GM10248 (cell line): ENCODE results near the gene ERP27.

Source experiments
- CTCF ChIA-PET: fragments of 300-600 bp; sonication (Branson Sonifier 250); formaldehyde crosslinking; extraction: SDS; loops from one replicate; lab custom pipeline; 2021; ENCODE audit warnings: antibody characterized with exemption; lab: Yijun Ruan, JAX
- POLR2A ChIA-PET: fragments of 350-650 bp; sonication (Branson Sonifier 250); formaldehyde crosslinking; extraction: SDS; loops from one replicate; lab custom pipeline; 2020; ENCODE audit warnings: antibody characterized with exemption; lab: Yijun Ruan, JAX
- DNase-seq: peaks from one replicate; pipeline ENCODE4 v3.0.0; 2012; ENCODE audit errors: extremely low spot score
- TF ChIP-seq, protein P1 (sequence below): IDR thresholded peaks from 2 replicates; pipeline ENCODE4 v1.5.1; 2012; ENCODE audit warnings: mild to moderate bottlenecking, low read depth; ENCODE audit errors: extremely low read depth, missing control alignments, control extremely low read depth

ERP27 gene

DNA sequence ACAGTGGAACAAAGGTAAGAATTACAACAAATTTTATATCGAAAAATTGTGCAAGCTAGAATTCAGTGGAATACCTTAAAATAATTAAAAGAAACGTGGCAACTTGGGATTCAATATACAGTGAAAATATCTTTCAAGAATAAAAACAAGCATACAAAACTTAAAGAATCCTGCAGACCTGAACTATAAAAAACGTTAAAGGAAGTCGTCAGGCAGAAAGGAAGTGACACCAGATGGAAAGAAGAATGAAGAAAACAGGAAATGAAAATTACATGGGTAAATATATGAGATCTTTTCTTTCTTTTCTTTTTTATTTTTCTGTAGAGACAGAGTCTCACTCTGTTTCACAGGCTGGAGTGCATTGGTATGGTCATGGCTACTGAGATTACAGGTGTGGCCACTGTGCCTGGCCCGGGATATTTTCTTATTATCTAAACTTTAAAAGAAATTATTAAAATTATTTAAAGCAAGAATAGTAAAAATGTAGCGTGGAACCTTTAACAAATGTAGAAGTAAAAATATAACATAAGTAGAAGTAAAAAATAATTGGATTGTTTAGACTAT lies 57.4 kb downstream of the ERP27 start:
- TF ChIP-seq, protein P1, sequence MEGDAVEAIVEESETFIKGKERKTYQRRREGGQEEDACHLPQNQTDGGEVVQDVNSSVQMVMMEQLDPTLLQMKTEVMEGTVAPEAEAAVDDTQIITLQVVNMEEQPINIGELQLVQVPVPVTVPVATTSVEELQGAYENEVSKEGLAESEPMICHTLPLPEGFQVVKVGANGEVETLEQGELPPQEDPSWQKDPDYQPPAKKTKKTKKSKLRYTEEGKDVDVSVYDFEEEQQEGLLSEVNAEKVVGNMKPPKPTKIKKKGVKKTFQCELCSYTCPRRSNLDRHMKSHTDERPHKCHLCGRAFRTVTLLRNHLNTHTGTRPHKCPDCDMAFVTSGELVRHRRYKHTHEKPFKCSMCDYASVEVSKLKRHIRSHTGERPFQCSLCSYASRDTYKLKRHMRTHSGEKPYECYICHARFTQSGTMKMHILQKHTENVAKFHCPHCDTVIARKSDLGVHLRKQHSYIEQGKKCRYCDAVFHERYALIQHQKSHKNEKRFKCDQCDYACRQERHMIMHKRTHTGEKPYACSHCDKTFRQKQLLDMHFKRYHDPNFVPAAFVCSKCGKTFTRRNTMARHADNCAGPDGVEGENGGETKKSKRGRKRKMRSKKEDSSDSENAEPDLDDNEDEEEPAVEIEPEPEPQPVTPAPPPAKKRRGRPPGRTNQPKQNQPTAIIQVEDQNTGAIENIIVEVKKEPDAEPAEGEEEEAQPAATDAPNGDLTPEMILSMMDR, result no peak
- no peak for DNase-seq
- POLR2A ChIA-PET, result no interaction called here
- CTCF ChIA-PET, result no interaction called here

DNA sequence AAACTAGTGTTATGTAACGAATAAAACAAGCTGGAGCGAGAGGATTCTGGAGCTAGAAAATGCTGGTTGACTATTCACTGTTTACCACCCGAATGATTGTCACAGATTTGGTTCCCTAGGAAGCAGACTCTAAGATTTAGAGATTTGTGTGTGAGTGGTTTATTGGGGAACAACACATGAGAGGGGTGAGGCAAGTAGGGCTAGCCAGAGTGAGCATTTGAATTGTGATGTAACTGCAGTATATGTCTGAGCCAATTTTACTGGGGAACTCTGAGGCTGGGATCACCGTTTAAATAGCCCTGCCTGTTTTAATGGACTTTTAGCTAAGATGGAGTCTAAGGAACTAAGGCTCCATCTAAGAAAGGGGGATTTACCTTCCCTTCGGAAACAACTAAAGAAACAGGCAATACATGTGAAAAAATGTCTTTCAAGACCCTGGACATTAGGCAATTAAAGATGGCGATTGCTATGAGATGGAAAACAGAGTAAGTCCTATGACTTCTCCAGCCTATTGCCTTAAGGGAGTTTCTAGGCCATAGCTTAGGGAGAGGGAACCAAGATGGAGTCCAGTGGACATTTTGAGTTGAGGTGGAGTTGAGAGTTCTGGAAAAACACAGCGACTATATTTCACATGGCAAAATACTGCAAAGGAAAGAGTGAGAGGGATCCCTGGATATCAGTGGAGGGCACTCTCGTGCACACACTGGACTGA lies 59.0 kb downstream of the ERP27 start:
- TF ChIP-seq, protein P1, result no peak
- no peak for DNase-seq
- POLR2A ChIA-PET, result no interaction called here
- CTCF ChIA-PET, result interaction anchor here (1.3 to 1.4 kb wide), 2 partner anchors 8 to 28 kb away, joined by 3 to 5 read pairs; no protein-coding TSS in a partner anchor

DNA sequence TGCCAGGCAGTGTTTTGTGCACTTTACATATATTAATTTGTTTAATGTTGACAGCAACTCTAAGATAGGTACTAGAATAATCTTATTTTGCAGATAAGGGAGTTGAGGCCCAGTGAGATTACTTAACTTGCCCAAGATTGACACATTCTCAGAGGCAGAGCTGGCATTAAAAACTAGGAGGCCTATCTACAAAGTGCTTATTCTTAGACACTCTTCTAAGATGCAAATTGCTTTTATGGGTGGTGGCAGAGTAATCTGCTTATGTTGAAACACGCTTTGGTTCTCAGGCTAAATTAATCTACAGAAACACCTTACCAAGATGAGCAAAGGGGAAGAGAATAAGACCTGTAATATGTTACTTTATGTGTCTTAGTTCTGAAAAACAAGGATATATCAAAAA lies 59.8 kb downstream of the ERP27 start:
- POLR2A ChIA-PET, result no interaction called here
- no peak for DNase-seq
- CTCF ChIA-PET, result interaction anchor here (1.3 to 1.4 kb wide), 2 partner anchors 9 to 27 kb away, joined by 3 to 5 read pairs; no protein-coding TSS in a partner anchor

DNA sequence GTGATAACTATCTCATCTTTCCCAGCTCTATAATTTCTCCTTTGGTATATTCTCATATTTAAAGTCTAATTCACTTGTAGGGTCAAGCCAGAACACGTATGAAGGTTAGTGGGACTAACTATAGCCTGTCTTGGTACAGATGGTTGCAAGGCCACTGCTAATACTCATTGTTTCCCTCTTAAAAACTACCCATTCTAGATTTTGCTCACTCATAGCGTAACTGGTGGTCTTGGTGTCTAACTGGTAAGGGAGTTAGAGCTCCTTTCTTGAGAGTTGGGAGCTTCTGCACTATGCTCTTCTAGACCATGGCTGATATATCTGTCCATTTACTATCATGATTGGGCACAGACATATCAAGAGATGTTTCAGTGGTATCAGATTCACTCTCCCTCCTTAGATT lies 61.5 kb downstream of the ERP27 start:
- no peak for DNase-seq
- CTCF ChIA-PET, result interaction anchor here (0.9 to 3.1 kb wide), 5 partner anchors 11 to 91 kb away, joined by 3 to 13 read pairs (median 4); no protein-coding TSS in a partner anchor
- TF ChIP-seq, protein P1, result no peak
- POLR2A ChIA-PET, result no interaction called here

More for the DNA sequence above, 59.8 kb downstream of the ERP27 start:
- TF ChIP-seq, protein P1, result no peak

DNA sequence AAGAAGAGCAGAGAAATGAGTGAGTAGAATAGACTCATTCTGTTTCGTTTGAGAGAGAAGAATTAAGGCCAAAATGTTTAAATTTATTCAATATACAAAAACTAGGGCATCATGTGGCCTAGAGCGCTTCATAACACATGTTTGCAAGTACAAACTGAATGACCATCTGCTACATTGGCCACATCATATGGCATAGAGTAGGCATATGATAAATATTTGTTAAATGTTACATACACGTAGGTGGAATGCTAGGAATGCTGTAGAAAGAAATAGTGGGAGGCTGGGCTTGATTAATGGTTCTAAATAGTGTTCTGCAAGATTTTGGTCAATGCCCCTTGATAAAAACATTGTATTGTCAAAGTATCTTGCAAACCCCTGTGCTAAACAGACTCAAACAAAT lies 63.5 kb downstream of the ERP27 start:
- no peak for DNase-seq
- ChIA-PET CTCF (interaction anchor here (1.8 kb wide), 1 partner anchor 21 kb away, joined by 5 read pairs; no protein-coding TSS in a partner anchor), POLR2A (no interaction called here)
- TF ChIP-seq, protein P1, result no peak

DNA sequence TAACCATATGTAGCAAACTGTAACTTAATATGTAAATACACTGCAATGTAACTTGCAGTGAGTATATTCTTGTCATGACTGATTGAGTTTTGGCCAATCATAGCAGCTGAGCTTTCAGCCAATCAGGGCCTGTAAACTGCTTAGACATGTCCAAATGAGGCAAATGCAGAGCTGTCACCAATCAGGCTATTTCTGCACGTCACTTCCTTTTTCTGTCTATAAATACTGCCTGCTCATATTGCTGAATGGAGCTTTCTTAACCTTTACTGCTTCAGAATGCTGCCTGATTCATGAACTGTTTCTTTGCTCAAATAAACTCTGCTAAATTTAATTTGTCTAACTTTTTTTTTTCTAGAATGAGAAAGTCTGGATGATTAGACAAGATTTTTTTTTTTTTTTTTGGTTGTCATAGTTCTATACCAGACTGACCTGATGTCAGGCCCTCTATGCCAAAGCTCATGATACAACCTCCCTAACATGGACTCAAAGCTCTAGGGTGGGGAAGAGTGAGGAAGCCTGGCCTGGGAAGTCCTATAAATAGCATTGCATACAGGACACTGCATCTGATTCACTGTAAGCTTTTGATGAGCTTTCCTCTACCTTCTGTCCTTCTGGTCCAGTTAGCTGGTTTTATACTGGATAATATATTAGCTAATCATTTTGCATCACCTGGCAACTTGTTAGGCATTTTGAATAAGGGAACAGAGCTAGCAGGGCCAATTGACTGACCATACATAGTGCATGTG lies 64.7 kb downstream of the ERP27 start:
- no peak for DNase-seq

More for the DNA sequence above, 64.7 kb downstream of the ERP27 start:
- TF ChIP-seq, protein P1, result no peak
- CTCF ChIA-PET, result interaction anchor here (0.7 to 2.2 kb wide), 7 partner anchors 16 to 37 kb away, joined by 3 to 12 read pairs (median 4); no protein-coding TSS in a partner anchor
- POLR2A ChIA-PET, result interaction anchor here (0.7 kb wide), 1 partner anchor 103 kb away, joined by 3 read pairs; no protein-coding TSS in a partner anchor
